Common myeloid progenitor, CD34-positive (primary cell): ENCODE data around the gene NENF.

ENCODE experiments used
- CTCF ChIA-PET: fragments of 350-600 bp; sonication (Branson Sonifier 250); formaldehyde crosslinking; loops from one replicate; lab custom pipeline; 2021; ENCODE audit warnings: antibody characterized with exemption; lab: Charles Lee
- POLR2A ChIA-PET: fragments of 350-600 bp; sonication (Branson Sonifier 250); formaldehyde crosslinking; loops from one replicate; lab custom pipeline; 2021; ENCODE audit warnings: antibody characterized with exemption; lab: Charles Lee
- DNase-seq, 3 donors: peaks; one replicate each; pipeline versions ENCODE4 v3.0.0 to v3.0.0-alpha.2; 2013
- H3K27ac ChIP-seq, 2 experiments: 1 replicate in 1 of 2; 2 replicates in 1 of 2; pipeline ENCODE4 v1.7.0; 2013; ENCODE audit warnings: inconsistent platforms in 2 of 2, low read length in 2 of 2, mild to moderate bottlenecking in 2 of 2, low read depth in 1 of 2, moderate library complexity in 1 of 2; ENCODE audit not compliant: severe bottlenecking in 2 of 2, insufficient read depth in 1 of 2, poor library complexity in 1 of 2
- H3K27me3 ChIP-seq, 5 experiments: replicated peaks in 2 of 5; 1 replicate in 3 of 5; 2 replicates in 2 of 5; pipeline versions ENCODE4 v1.6.1 to v1.7.0; 2013; ENCODE audit warnings: low read length in 4 of 5, mild to moderate bottlenecking in 2 of 5, moderate library complexity in 2 of 5, inconsistent platforms in 1 of 5; ENCODE audit not compliant: insufficient read depth in 5 of 5, control insufficient read depth in 4 of 5
- H3K36me3 ChIP-seq, 4 experiments: 1 replicate in 2 of 4; 2 replicates in 2 of 4; pipeline versions ENCODE4 v1.6.1 to v1.7.0; 2013; ENCODE audit warnings: low read length in 3 of 4, control low read depth in 1 of 4, mild to moderate bottlenecking in 1 of 4; ENCODE audit not compliant: control insufficient read depth in 4 of 4, insufficient read depth in 4 of 4
- H3K4me1 ChIP-seq, 4 experiments: 1 replicate in 3 of 4; 2 replicates in 1 of 4; pipeline versions ENCODE4 v1.6.1 to v1.7.1; 2013; ENCODE audit warnings: low read length in 3 of 4, mild to moderate bottlenecking in 3 of 4, control low read depth in 1 of 4, inconsistent platforms in 1 of 4, moderate library complexity in 1 of 4; ENCODE audit not compliant: control insufficient read depth in 4 of 4, insufficient read depth in 4 of 4; ENCODE audit errors: control extremely low read depth in 1 of 4
- H3K4me3 ChIP-seq, 7 experiments: 1 replicate in 4 of 7; 2 replicates in 3 of 7; pipeline versions ENCODE4 v1.5.1 to v1.7.0; 2013; ENCODE audit warnings: mild to moderate bottlenecking in 7 of 7, low read length in 6 of 7, moderate library complexity in 6 of 7, inconsistent platforms in 2 of 7, low read depth in 2 of 7, control low read depth in 1 of 7; ENCODE audit not compliant: insufficient read depth in 4 of 7, control insufficient read depth in 1 of 7; ENCODE audit errors: extremely low read depth in 1 of 7
- H3K9me3 ChIP-seq, 5 experiments: 1 replicate in 4 of 5; 2 replicates in 1 of 5; pipeline versions ENCODE4 v1.6.1 to v1.7.1; 2013; ENCODE audit warnings: low read length in 4 of 5, mild to moderate bottlenecking in 2 of 5, inconsistent platforms in 1 of 5, low read depth in 1 of 5, moderate library complexity in 1 of 5; ENCODE audit not compliant: control insufficient read depth in 4 of 5, insufficient read depth in 2 of 5; ENCODE audit errors: control extremely low read depth in 1 of 5
- WGBS: methylation state at CpG from one replicate; pipeline ENCODE4 v1.1.5; 2013; ENCODE audit not compliant: insufficient coverage; 5-methylcytosine and 5-hydroxymethylcytosine counted together

The NENF gene

GRCh38 chr1:212482637-212483441 is 50.1 kb downstream of the NENF start:
- no peak overlapping the region for H3K4me3 ChIP-seq
- WGBS, result 95% methylated on average over 8 of the region's 14 CpGs
- H3K27ac ChIP-seq, result no peak overlapping the region
- no peak for DNase-seq
- H3K27me3 ChIP-seq, result no peaks in the 10 kb centered on the region
- no peaks in the 10 kb centered on the region for H3K9me3 ChIP-seq
- CTCF ChIA-PET, result interaction anchor here (1.2 kb wide), 1 partner anchor 10 kb away, joined by 3 read pairs; no protein-coding TSS in a partner anchor
- no peaks in the 10 kb centered on the region for H3K36me3 ChIP-seq
- peaks cover 0 to 11% (median 1%) of the 10 kb centered on the region in 4 experiments for H3K4me1 ChIP-seq
- POLR2A ChIA-PET, result no interaction called here

GRCh38 chr1:212484701-212485570 is 52.2 kb downstream of the NENF start:
- no peaks in the 10 kb centered on the region for H3K36me3 ChIP-seq
- CTCF ChIA-PET, result interaction anchor here (0.6 to 1.3 kb wide), 3 partner anchors 8 to 14 kb away, joined by 3 to 4 read pairs (median 3); no protein-coding TSS in a partner anchor
- H3K9me3 ChIP-seq, result no peaks in the 10 kb centered on the region
- H3K27me3 ChIP-seq, result no peaks in the 10 kb centered on the region
- H3K4me1 ChIP-seq, result peaks cover 0 to 13% (median 1%) of the 10 kb centered on the region in 4 experiments
- DNase-seq, result no peak
- POLR2A ChIA-PET, result no interaction called here
- WGBS, result 99% methylated on average over 9 of the region's 11 CpGs
- no peak overlapping the region for H3K27ac ChIP-seq
- no peak overlapping the region for H3K4me3 ChIP-seq

- H3K4me3 ChIP-seq, result no peak overlapping the region
- H3K9me3 ChIP-seq, result no peaks in the 10 kb centered on the region
- POLR2A ChIA-PET, result no interaction called here
- no peaks in the 10 kb centered on the region for H3K36me3 ChIP-seq
- H3K4me1 ChIP-seq, result peaks cover 0 to 13% (median 1%) of the 10 kb centered on the region in 4 experiments
- no peaks in the 10 kb centered on the region for H3K27me3 ChIP-seq
- DNase-seq, result no peak
- WGBS, result 100% methylated on average over 2 of the region's 4 CpGs
- no peak overlapping the region for H3K27ac ChIP-seq
- CTCF ChIA-PET, result interaction anchor here (0.6 to 1.3 kb wide), 2 partner anchors 8 to 13 kb away, joined by 3 to 4 read pairs; no protein-coding TSS in a partner anchor
Measured at GRCh38 chr1:212485571-212485912, 52.8 kb downstream of the NENF start.

- POLR2A ChIA-PET, result no interaction called here
- H3K4me3 ChIP-seq, result no peak overlapping the region
- 78% methylated on average over 6 of the region's 10 CpGs for WGBS
- no peaks in the 10 kb centered on the region for H3K36me3 ChIP-seq
- no peak overlapping the region for H3K27ac ChIP-seq
- DNase-seq, result peak; percentile 56 to 90 (median 89)
- CTCF ChIA-PET, result no interaction called here
- H3K27me3 ChIP-seq, result no peaks in the 10 kb centered on the region
- H3K9me3 ChIP-seq, result no peaks in the 10 kb centered on the region
- H3K4me1 ChIP-seq, result peaks cover 0 to 13% (median 1%) of the 10 kb centered on the region in 4 experiments
Measured at GRCh38 chr1:212485913-212486618, 53.3 kb downstream of the NENF start.

GRCh38 chr1:212486619-212486975 is 53.9 kb downstream of the NENF start:
- no peak overlapping the region for H3K27ac ChIP-seq
- 100% methylated on average over 2 of the region's 4 CpGs for WGBS

GRCh38 chr1:212487286-212487685 is 54.6 kb downstream of the NENF start:
- Histone ChIP-seq H3K36me3 (no peaks in the 10 kb centered on the region), H3K4me3 (no peak overlapping the region), H3K4me1 (peaks cover 0 to 13% (median 1%) of the 10 kb centered on the region in 4 experiments), H3K27me3 (no peaks in the 10 kb centered on the region), H3K9me3 (no peaks in the 10 kb centered on the region), H3K27ac (no peak overlapping the region)
- 95% methylated on average over 2 of the region's 2 CpGs for WGBS
- CTCF ChIA-PET, result no interaction called here
- DNase-seq, result no peak
- POLR2A ChIA-PET, result no interaction called here

More at GRCh38 chr1:212486619-212486975, 53.9 kb downstream of the NENF start:
- CTCF ChIA-PET, result no interaction called here
- Histone ChIP-seq H3K4me3 (no peak overlapping the region), H3K36me3 (no peaks in the 10 kb centered on the region), H3K9me3 (no peaks in the 10 kb centered on the region), H3K27me3 (no peaks in the 10 kb centered on the region), H3K4me1 (peaks cover 0 to 13% (median 1%) of the 10 kb centered on the region in 4 experiments)
- DNase-seq, result no peak
- POLR2A ChIA-PET, result no interaction called here
